Mucosa of descending colon (tissue), 3 donors: Measurements from ENCODE around the gene UGT1A8. TPM values are rescaled to one million over a fixed set of nuclear protein-coding genes. Genes with fewer than 3 reads are reported as not detected.

Source experiments
- ATAC-seq: fragments of 200-7000 bp; cut with Tn5 transposase; one replicate; pipeline ENCODE4 v1.9.1; 2020; ENCODE audit warnings: mild to moderate bottlenecking, moderate library complexity
- DNase-seq, 3 donors: peaks; one replicate each; pipeline ENCODE4 v3.0.0-alpha.2; 2020
- H3K36me3 ChIP-seq: fragments of 200-600 bp; one replicate; pipeline ENCODE4 v1.8.0; 2021; ENCODE audit warnings: low read depth, mild to moderate bottlenecking
- H3K4me1 ChIP-seq: fragments of 200-600 bp; one replicate; pipeline ENCODE4 v1.8.0; 2021; ENCODE audit warnings: low read depth, mild to moderate bottlenecking
- H3K4me3 ChIP-seq: fragments of 200-600 bp; one replicate; pipeline ENCODE4 v1.8.0; 2021; ENCODE audit warnings: mild to moderate bottlenecking
- H3K9me3 ChIP-seq: fragments of 200-600 bp; one replicate; pipeline ENCODE4 v1.8.0; 2021; ENCODE audit warnings: mild to moderate bottlenecking
- CTCF ChIP-seq: fragments of 200-600 bp; IDR thresholded peaks from one replicate; pipeline ENCODE4 v1.8.0; 2022; ENCODE audit warnings: antibody characterized with exemption, mild to moderate bottlenecking
- intact Hi-C, 2 donors: fragments of 100-400 bp; cut with DNase I in 1 of 2; cut with micrococcal nuclease in 1 of 2; formaldehyde crosslinking; loops; one replicate each; pipeline versions ENCODE4 v1.11.0 to v1.11.1; 2022; cut with DNase I, micrococcal nuclease
- total RNA-seq, 3 donors: library from RNA; stranded (reverse); fragmentation: NEBNext Ultra II Directional in 2 of 3; extraction: Animal tissue kit (Norgen Biotek cat#: 25700) in 2 of 3; gene quantifications; one replicate each; pipeline versions ENCODE4 v1.2.1 to v1.2.4, GENCODE V29; 2021 to 2023
- donor health status: DM: no; HTN: no; CAD: no; lungs with moderate emphysema.
- donor health status: DM: no; HTN: no; CAD: no.
- donor health status: DM: no; HTN: yes; CAD: no.

The UGT1A8 gene
- total RNA-seq, 3 donors from 2014 or later: 7.4 to 34.2 (median 12.2) TPM

GRCh38 chr2:233803292-233803911 lies 186.0 kb downstream of the UGT1A8 start:
- DNase-seq (no peak), ATAC-seq (no peak)
- Histone ChIP-seq H3K9me3 (no peaks in the 10 kb centered on the region), H3K4me1 (no peaks in the 10 kb centered on the region), H3K36me3 (no peaks in the 10 kb centered on the region), H3K4me3 (no peak overlapping the region)
- intact Hi-C loops: no loop called here
- no peak for TF ChIP-seq CTCF

GRCh38 chr2:233803994-233804393 lies 186.6 kb downstream of the UGT1A8 start:
- ATAC-seq (no peak), DNase-seq (no peak)
- Histone ChIP-seq H3K9me3 (no peaks in the 10 kb centered on the region), H3K36me3 (no peaks in the 10 kb centered on the region), H3K4me3 (no peak overlapping the region), H3K4me1 (no peaks in the 10 kb centered on the region)
- TF ChIP-seq CTCF: no peak
- intact Hi-C loops: no loop called here

GRCh38 chr2:233807215-233807865 lies 189.9 kb downstream of the UGT1A8 start:
- DNase-seq (no peak), ATAC-seq (no peak)
- H3K36me3 ChIP-seq: no peaks in the 10 kb centered on the region
- no peak overlapping the region for H3K4me3 ChIP-seq
- H3K9me3 ChIP-seq: no peaks in the 10 kb centered on the region
- no peak for TF ChIP-seq CTCF
- intact Hi-C loops: no loop called here
- no peaks in the 10 kb centered on the region for H3K4me1 ChIP-seq

- no peak for DNase-seq
- intact Hi-C loops: no loop called here
Observed at GRCh38 chr2:233807966-233808935, 190.8 kb downstream of the UGT1A8 start.

More at GRCh38 chr2:233807966-233808935, 190.8 kb downstream of the UGT1A8 start:
- H3K4me1 ChIP-seq: no peaks in the 10 kb centered on the region
- TF ChIP-seq CTCF: no peak
- no peak for ATAC-seq
- no peaks in the 10 kb centered on the region for H3K36me3 ChIP-seq
- H3K9me3 ChIP-seq: no peaks in the 10 kb centered on the region
- no peak overlapping the region for H3K4me3 ChIP-seq
